ENCODE data around the gene ATP2B2.

The ATP2B2 gene

DNA sequence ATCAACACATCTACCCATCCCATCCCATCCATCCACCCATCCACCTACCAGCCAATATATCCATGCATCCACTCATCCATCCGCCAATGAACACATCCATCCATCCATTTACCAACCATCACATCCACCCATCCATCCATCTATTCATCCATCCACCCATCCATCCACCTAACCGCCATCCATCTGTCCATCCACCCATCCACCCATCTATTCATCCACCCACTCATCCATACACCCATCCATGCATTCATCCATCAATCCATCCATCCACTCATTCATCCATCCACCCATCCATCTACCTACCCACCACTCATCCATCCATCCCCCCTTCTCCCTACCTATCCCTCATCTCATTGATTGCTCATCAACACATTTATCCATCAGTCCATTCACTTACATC, 136.9 kb downstream of the ATP2B2 start:
- in situ Hi-C loops (cut with MboI; ENCODE audit: low sequenced_read_pairs), result no loop called here

DNA sequence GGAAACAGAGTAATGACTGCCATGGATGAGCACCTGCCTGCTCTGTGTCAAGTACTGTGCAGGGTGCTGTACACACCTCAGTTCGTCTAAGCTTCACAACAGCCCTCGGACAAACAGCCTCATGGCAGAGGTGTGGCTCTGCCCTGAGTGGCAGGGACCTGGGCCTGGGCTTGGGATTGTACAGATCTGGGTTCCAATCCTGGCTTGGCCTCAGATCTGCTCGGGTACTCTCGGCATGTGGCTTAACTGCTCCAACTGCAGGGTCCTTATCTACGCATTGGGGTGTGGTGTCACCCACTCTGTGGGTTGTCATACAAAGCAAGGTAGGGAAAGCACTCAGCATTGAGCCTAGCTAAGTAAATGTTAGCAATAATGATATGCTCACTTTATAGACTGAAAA, 137.9 kb downstream of the ATP2B2 start:
- in situ Hi-C loops (cut with MboI; ENCODE audit: low sequenced_read_pairs), result no loop called here

DNA sequence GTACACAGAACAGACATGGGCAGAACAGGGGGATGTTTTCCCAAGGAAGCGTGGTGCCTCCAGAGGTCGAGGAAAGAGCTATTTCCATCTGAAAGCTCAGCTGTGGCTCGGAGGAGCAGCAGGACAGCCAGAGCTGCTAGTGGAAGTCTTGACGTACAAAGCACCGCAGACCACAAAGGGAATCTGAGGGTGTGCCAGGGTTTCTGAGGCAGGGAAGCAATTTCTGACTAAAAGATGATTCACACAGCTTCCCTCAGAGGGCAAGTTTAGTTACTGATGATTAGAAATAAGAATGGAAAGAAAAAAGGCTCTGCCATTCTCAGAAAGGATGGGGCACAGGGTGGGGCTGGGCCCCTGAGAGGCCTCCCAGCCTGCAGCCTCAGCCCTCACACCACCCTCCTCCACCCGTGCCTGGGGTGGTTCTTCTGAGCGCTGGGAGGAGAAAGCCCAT, 138.7 kb downstream of the ATP2B2 start:
- in situ Hi-C loops (cut with MboI; ENCODE audit: low sequenced_read_pairs), result no loop called here

DNA sequence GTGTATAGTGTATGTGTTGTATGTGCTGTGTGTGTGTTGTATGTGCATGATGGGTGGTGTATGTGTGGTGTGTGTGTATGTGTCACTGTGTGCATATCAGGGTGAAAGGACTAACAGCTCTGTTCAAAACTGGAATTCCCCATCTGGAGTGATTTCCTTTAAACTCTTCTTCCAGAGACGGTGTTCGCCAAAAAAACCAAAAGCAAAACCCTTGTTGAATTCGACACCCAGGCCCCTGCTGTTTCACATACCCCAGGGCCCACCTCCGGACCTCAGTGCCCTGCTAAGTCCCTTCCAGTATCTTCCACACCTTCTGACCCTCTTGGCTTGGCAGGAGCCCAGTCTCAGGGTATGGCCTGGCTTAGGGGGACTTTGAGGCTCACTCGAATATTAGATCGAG, 139.6 kb downstream of the ATP2B2 start:
- in situ Hi-C loops (cut with MboI; ENCODE audit: low sequenced_read_pairs), result no loop called here

DNA sequence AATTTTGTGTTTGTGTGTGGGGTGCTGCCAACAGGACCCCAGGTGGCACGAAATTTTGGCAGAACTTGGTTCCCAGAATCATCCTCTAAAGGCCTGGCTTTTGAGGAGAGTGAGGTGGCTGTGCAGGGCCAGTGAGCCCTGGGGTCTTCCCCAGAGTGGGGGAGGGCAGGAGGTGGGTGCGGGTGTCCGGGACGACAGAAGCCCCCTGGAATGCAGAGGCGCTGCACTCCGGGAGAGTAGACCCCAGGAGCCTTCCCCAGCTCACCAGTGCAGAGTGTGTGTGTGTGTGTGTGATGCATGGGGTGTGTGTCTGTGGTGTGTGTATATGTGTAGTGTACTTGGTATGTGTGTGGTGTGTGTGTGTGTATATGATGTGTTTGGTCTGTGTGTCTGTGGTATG, 140.1 kb downstream of the ATP2B2 start:
- in situ Hi-C loops (cut with MboI; ENCODE audit: low sequenced_read_pairs), result no loop called here

DNA sequence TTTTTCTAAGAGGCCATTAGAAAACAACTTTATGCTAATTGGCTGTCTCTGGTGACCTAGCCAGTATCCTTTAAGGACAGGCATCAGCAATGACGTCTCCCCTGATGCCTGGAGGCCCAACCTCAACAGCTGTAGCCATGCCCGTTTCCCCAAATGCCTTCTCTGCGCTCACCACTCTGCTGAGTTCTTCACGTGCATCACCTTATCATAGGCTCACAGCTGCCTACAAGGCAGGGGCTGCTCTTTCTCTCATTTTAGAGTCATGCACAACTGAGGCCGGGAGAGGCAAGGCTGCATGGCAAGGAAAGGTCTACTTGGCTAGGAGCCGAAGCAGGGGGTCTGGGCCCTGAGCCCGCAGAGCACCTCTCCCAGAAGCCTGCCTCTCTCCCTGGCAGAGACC, 140.6 kb downstream of the ATP2B2 start:
- in situ Hi-C loops (cut with MboI; ENCODE audit: low sequenced_read_pairs), result no loop called here

DNA sequence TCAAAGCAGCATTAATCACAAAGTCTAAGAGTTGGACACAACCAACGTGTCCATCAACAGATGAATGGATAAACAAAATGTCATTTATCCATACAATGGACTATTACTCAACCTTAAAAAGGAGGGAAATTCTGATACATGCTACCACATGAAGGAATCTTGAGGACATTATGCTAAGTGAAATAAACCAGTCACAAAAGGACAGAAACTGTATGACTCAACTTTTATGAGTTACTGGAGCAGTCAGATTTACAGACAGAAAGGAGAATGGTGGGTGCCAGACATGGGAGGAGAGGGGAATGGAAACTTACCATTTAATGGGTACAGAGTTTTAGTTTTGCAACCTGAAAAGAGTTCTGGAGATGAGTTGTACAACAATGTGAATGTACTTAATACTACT, 141.5 kb downstream of the ATP2B2 start:
- in situ Hi-C loops (cut with MboI; ENCODE audit: low sequenced_read_pairs), result no loop called here

DNA sequence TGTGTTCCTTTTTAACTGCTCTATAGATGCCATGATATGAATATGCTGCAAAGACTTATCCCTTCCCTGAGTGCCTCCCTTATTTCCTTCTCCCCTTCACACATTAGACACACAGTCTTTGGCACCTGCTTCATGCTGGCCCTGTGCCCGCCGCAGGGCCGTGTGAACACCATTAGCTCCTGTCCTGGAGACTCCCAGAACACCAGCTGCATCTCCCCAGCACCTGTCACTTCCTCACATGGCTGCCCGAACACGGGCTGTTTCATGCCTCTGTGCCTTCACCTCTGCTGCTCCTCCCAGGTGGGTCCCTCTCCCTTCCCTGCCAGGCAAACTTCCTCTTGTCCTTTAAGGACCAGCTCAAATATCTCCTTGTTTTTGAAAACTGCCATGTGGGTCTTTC, 144.0 kb downstream of the ATP2B2 start:
- in situ Hi-C loops (cut with MboI; ENCODE audit: low sequenced_read_pairs), result no loop called here

DNA sequence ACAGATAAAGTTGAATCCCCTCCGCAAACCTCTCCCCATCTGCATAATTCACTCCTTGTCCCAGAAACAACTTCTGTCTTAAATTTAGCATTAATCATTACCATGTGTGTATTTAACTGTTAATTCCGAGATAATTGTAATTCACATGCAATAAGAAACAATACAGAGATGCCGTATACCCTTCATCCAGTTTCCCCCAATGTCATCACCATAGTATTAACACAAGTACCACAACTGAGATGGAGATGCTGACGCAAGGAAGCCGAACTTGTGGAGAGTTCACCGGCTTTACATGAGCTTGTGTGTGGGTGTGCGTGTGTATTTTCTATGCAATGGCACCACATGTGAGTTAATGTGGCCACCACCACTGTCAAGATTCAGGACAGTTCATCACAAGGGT, 144.9 kb downstream of the ATP2B2 start:
- in situ Hi-C loops (cut with MboI; ENCODE audit: low sequenced_read_pairs), result no loop called here

DNA sequence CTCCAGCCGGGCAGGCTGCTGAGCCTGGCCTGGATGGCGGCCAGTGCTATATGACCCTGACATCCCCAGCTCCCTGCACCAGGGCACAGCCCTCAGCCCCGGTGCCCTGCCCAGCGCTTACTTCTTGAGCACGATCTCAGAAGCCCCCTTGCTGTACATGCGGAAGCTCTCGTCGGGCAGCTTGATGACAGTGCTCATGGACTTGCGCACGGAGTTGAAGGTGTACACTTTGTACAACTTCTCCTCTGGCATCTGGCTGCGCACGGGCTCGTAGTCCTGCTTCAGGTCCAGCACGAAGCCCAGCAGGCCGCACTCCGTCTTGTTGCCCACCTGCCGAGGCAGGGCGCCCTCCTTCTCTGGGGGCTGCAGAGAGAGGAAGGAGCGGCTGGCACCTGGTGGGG, 145.6 kb downstream of the ATP2B2 start:
- in situ Hi-C loops (cut with MboI; ENCODE audit: low sequenced_read_pairs), result no loop called here

DNA sequence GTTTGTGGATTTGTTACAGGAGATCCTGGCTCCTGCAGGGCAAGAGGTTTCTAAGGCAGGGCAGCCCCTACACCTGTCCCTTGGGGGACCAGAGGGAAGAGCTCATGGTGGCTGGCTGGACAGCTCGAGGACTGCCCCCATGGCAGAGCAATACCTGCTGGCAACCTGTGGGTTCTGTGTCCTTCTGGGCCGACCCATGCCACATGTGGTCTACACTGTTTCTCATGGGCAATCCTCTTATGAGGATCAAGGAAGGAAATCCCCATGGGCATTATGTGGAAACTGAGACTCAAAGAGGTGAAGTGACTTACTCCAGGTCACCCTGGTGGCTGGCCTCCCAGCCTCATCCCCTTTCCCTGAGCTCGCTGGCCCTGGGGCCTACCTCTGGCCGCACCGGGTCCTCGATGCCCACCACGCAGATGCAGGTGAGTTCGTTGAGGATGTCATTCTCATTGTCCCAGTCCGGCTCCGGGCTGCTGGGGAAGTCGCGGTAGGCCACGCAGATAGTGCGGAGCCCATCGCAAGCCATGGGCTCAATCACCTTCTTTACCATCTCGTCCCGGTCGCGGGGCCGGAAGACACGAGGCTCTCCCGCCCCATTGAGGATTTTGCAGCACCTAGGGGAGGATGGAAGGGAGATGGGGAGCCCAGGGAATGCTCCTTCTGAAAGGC, 146.9 kb downstream of the ATP2B2 start:
- in situ Hi-C loops (cut with MboI; ENCODE audit: low sequenced_read_pairs), result no loop called here

DNA sequence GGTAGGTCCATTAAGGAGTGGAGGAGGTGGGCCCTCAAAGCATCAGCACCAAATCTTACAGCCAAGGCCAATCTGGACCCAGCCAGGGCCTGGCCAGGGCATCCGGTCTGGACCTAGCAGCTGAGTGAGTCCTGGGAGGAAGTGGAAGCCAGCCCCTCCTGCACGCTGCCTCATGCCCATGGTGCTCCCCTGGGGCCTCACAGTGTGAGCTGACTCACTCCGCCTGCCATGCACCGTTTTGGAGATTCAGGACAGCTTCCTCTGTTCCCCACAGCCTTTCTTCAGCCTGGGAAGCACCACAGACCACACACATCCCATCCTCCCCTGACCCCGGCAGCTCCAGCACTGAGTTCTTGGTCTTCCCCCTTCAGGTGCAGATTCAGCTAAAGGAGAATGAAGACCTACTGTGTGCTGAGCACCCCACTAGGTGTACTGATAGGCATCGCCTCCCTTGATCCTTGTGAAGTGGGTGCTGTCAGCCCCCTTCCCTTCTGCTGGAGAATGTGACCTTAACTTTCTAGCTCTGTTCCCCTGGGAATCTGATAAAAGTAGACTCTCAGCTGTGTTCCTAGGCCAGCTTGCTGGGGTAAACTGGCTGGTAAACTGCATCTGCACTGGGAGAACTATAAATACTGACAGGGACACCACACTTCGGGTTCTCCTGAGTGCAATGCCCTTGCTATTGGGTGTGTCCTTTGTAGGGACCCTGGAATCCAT, 147.6 kb downstream of the ATP2B2 start:
- in situ Hi-C loops (cut with MboI; ENCODE audit: low sequenced_read_pairs), result no loop called here

DNA sequence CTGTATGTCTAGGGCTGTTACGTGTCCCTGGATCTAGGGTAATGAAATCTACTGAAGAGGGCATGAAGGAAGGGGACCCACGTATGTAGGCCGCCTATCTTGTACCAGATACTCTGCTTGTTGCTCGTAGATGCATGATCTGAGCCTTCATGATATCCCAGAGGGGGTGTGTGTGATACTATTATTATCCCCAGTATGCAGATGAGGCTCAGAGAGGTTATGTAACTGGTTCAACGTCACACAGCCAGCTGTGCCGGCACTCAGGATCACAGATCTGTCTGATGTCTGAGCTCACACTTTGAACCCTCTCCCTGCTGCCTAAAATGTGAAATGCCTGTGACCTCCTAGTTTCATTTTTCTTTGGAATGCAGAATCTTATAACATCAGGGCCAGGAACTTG, 148.3 kb downstream of the ATP2B2 start:
- in situ Hi-C loops (cut with MboI; ENCODE audit: low sequenced_read_pairs), result no loop called here

DNA sequence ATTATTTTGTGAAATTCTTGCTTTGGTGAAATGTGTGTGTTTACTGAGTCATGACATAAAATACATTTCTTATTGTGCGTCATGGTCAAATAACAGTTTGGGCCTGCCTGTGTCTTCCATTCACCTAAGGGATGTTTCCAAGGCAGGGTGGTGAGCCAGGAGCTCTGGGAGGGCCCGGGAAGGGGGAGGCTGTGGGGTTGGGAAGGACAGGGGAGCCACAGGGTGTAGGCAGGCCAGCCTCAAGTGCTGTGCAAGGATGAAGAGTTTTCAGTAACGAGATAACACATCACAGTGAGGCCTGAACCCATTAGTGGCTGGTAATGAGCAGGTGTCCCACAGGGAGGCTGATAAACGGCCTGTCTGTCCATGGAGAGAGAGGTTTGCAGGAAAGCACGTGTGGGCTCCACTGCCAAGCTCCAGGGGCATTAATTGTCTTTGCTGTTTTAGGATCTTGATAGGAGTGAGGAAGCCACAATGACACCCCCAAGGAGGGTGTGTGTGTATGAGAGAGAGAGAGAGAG, 148.9 kb downstream of the ATP2B2 start:
- in situ Hi-C loops (cut with MboI; ENCODE audit: low sequenced_read_pairs), result no loop called here

DNA sequence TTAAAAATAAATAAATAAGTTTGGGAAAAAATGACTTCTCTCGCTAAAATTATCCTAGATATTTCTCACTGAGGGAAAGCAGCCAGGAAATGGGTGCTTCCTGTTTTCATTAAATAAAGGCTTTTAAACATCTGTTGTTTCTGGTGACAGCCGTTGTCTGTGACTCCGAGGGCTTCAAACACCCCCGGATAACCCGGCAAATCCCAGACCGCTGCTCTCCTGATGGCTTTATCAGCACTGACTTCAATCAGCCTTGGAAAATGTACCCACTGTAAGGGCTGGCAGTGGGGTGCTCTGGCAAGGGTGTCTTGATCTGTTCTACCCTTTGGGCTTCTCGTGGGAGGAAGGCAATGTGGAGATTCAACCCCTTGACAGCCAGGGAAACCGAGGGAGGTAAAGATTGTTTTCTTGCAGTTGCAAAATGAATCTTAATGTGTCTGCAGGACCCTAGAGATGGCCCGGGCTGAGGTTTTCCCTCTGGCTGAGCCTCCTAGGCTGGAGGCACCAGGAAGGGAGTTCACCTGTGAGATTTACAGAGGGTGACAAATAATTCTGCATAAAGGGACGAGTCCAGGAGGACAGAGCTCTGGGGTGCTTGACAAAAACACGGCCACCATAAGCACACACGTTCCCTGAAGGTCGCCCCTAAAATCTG, 150.9 kb downstream of the ATP2B2 start:
- in situ Hi-C loops (cut with MboI; ENCODE audit: low sequenced_read_pairs), result no loop called here

DNA sequence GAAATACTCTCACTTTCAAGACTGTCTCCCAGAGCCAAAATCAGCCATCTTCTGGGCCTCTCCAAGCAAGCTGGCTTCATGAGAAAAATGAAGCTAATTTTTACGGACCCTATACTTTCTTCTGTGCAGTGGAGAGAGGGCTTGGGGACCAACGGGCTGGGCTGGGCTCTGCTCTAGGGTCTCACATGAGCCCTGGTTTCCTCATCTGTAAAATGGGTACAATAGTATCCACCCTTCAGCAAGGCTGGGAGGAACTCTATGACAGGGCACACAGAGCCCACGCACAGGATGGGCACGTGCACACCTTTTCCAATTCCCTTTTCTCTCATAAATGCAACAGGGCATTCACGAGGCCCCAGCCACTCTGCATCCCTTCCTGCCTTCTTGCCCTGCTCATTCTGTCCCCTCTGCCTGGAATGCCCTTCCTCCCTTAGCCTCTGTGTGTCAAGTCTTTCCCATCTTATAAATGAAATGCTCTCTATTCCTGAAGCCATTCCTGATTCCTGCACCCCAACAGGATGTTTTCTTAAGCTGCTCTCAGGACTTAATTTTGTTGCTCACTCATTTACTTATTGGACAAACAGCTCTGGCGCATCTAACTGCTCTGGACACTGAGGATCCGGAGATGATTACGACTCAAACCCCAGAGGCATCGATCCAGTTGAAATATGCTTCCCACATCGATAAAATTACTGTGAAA, 151.6 kb downstream of the ATP2B2 start:
- in situ Hi-C loops (cut with MboI; ENCODE audit: low sequenced_read_pairs), result no loop called here

DNA sequence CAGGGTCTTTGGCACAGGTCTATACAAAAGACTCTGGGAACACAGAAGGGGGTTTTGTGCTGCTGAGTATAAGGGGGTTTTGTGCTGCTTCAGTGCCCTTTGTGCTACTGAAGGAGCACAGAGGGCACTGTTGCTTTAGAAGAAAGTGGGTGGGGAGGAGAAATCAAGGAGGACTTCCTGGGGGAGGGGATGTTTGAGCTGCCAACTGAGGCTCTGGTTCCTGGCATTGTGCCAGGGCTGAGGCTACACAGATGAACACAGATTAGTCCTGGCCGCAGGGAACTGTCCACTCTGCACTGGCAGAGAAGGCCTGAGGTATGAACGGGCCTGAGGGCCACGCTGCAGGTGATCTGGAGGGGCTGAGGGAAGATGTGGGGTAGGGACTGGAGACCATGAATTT, 152.2 kb downstream of the ATP2B2 start:
- in situ Hi-C loops (cut with MboI; ENCODE audit: low sequenced_read_pairs), result no loop called here

DNA sequence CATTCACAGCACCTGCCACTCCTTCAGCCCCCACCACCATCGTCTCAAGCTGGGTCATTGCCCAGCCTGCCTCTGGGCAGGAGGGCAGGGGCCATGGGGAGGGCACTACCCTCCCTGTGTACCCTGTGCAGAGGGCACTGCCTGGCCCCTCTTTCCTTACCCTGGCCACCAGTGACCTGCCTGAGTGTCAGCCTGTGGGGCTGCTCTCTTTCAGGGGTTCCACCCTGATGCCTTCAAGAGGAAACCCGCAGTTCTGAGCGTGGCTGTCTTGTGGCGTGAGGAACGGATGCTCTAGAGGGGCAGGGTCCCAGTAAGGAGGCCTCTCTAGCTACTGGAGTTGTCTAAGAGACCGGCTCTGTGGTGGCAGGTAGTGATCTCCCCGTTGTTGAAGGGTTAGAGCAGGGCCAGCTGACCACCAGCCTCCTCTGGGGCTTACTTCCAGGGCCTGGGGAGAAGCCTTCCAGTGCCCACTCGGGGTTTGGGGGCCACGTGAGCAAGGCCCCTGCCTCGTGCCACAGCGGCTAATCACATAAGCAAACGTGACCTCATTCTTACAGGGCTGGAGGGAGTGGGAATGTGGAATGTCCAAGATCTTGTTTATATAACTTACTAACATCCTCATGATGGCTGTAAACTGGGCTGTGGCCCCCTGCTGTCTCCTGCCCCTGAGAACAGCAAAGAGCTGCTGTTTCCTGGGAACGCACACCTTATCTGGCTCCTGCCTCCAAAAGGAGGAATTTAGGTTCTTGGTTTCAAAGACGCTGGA, 153.1 kb downstream of the ATP2B2 start:
- in situ Hi-C loops (cut with MboI; ENCODE audit: low sequenced_read_pairs), result no loop called here

DNA sequence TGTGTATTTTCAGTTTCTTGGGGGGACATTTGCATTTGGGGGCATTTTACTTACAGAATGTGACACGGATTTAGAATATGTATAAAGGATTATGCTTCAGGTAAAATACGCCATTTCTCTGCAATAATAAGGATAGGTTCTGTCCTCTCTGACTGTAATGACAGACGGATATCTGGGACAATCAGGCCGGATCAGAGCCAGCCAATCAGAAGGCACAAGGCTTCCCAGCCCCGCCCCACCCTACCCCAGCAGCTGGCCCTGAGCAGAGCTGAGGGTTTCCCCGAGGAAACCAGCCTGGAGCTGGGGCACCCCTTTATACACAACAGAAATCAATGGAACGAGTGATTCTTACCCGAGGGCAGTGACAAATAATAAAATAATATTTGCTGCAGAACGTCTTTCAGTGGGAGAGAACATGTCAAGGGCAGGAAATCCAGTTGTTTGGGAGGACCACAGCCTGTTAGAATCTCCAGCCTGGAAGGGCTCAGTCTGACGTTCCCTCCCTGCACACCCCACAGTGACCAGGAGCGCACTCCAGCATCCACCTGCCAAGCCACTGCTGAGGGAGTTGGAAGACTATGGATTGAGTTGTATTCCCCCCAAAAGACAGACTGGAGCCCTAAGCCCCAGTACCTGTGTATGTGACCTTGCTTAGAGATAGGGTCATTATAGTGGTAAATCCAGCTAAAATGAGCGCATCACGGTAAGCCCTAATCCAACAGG, 154.2 kb downstream of the ATP2B2 start:
- in situ Hi-C loops (cut with MboI; ENCODE audit: low sequenced_read_pairs), result no loop called here

Measured in hTERT RPE-1 (cell line).